ENCODE data around the gene ZBTB38. TPM values are rescaled to one million over a fixed set of nuclear protein-coding genes. Genes with fewer than 3 reads are reported as not detected.

The ZBTB38 gene
- polyA plus RNA-seq, 1 donor from 2014 or later: 18.7 TPM

- Histone ChIP-seq H3K9ac (ENCODE audit: low read length) (no peak overlapping the region), H3K9me2 (ENCODE audit: insufficient read depth, low read length) (no peaks in the 10 kb centered on the region), H2AFZ (ENCODE audit: low read depth, low read length) (no peak overlapping the region), H3K9me3 (ENCODE audit: low read length) (no peaks in the 10 kb centered on the region), H3K4me3 (ENCODE audit: low read length) (no peak overlapping the region), H3F3A (ENCODE audit: insufficient read depth, low read length, poor library complexity, severe bottlenecking) (no peaks in the 10 kb centered on the region), H3K4me2 (ENCODE audit: low read length) (no peak overlapping the region), H4K20me1 (ENCODE audit: insufficient read depth) (no peaks in the 10 kb centered on the region), H3K27ac (ENCODE audit: low read length) (no peak overlapping the region), H3K36me3 (ENCODE audit: insufficient read depth, low read length) (no peaks in the 10 kb centered on the region), H3K79me2 (replicated peaks; ENCODE audit: insufficient read depth, low read length) (no peaks in the 10 kb centered on the region), H3K27me3 (ENCODE audit: insufficient read depth, low read depth, low read length) (no peaks in the 10 kb centered on the region)
- TF ChIP-seq EP300 (conservative IDR thresholded peaks at IDR 0.05; ENCODE audit: poor library complexity, severe bottlenecking) (no peak), RAD21 (conservative IDR thresholded peaks at IDR 0.05) (no peak), REST (IDR thresholded peaks at IDR 0.05; ENCODE audit: borderline replicate concordance) (no peak), EZH2 (IDR thresholded peaks at IDR 0.05; ENCODE audit: borderline replicate concordance, insufficient read depth, low read length, poor library complexity, severe bottlenecking) (no peak), SMC3 (conservative IDR thresholded peaks at IDR 0.05; ENCODE audit: poor library complexity) (no peak), MXI1 (conservative IDR thresholded peaks at IDR 0.05; ENCODE audit: poor library complexity, severe bottlenecking) (no peak), CTCF (IDR thresholded peaks at IDR 0.05; ENCODE audit: poor library complexity, severe bottlenecking) (no peak), POLR2AphosphoS5 (IDR thresholded peaks at IDR 0.05) (no peak)
Observed at GRCh38 chr3:141372656-141373055, 4.4 kb downstream of the ZBTB38 start.

- H3K4me3 ChIP-seq (ENCODE audit: low read length): no peak overlapping the region
- H3K9me2 ChIP-seq (ENCODE audit: insufficient read depth, low read length): no peaks in the 10 kb centered on the region
- H3K27me3 ChIP-seq (ENCODE audit: insufficient read depth, low read depth, low read length): no peaks in the 10 kb centered on the region
- no peaks in the 10 kb centered on the region for H3K9me3 ChIP-seq (ENCODE audit: low read length)
- no peak overlapping the region for H3K27ac ChIP-seq (ENCODE audit: low read length)
- no peak overlapping the region for H3K4me2 ChIP-seq (ENCODE audit: low read length)
- H3F3A ChIP-seq (ENCODE audit: insufficient read depth, low read length, poor library complexity, severe bottlenecking): no peaks in the 10 kb centered on the region
- H2AFZ ChIP-seq (ENCODE audit: low read depth, low read length): no peak overlapping the region
- H3K9ac ChIP-seq (ENCODE audit: low read length): no peak overlapping the region
- no peaks in the 10 kb centered on the region for H4K20me1 ChIP-seq (ENCODE audit: insufficient read depth)
- H3K79me2 ChIP-seq (replicated peaks; ENCODE audit: insufficient read depth, low read length): no peaks in the 10 kb centered on the region
- H3K36me3 ChIP-seq (ENCODE audit: insufficient read depth, low read length): no peaks in the 10 kb centered on the region
- TF ChIP-seq POLR2AphosphoS5 (IDR thresholded peaks at IDR 0.05): no peak
- no peak for TF ChIP-seq CTCF (IDR thresholded peaks at IDR 0.05; ENCODE audit: poor library complexity, severe bottlenecking)
- TF ChIP-seq REST (IDR thresholded peaks at IDR 0.05; ENCODE audit: borderline replicate concordance): no peak
Observed at GRCh38 chr3:141373232-141373631, 4.9 kb downstream of the ZBTB38 start.

Data from neural cell (in vitro differentiated cells).